ENCODE data around the gene CFAP57. TPM values are rescaled to one million over a fixed set of nuclear protein-coding genes. Genes with fewer than 3 reads are reported as not detected.

Gene CFAP57
- total and polyA plus RNA-seq, 2 of the 13 experiments (the other 11 are each of a cell fraction or from before 2014, with no cell fraction given), result 0.01 TPM; not detected in 1

- TF ChIP-seq TEAD2 (CRISPR knock-in tag; IDR thresholded peaks at IDR 0.05) (no peak), RARA (CRISPR knock-in tag; IDR thresholded peaks at IDR 0.05) (peak; percentile 46; the same call in 1 of the 2 replicates), IKZF5 (CRISPR knock-in tag; IDR thresholded peaks at IDR 0.05) (peak; percentile 59; the same call in 1 of the 2 replicates), ATF2 (CRISPR knock-in tag; IDR thresholded peaks at IDR 0.05) (peak; percentile 26; the same call in 1 of the 2 replicates), HBP1 (CRISPR knock-in tag; IDR thresholded peaks at IDR 0.05; ENCODE audit: low read depth) (0 out of 2 replicates have a peak, but pooled peaks have one; percentile 65), TFDP1 (CRISPR knock-in tag; IDR thresholded peaks at IDR 0.05; ENCODE audit: borderline replicate concordance) (no peak), CTCF (CRISPR knock-in tag; IDR thresholded peaks at IDR 0.05) (peak; percentile 97), MLX (CRISPR knock-in tag; IDR thresholded peaks at IDR 0.05) (no peak), ZNF839 (CRISPR knock-in tag; IDR thresholded peaks at IDR 0.05; ENCODE audit: borderline replicate concordance) (no peak), CBFB (CRISPR knock-in tag; IDR thresholded peaks at IDR 0.05) (0 out of 2 replicates have a peak, but pooled peaks have one; percentile 58), BCL6 (CRISPR knock-in tag; IDR thresholded peaks at IDR 0.05) (peak; percentile 82), HMGXB4 (CRISPR knock-in tag; IDR thresholded peaks at IDR 0.05; ENCODE audit: borderline replicate concordance in 1 of 2, low read depth in 1 of 2) (peak; percentile 52 to 81; a peak in 3 of 4 replicates), DR1 (CRISPR knock-in tag; IDR thresholded peaks at IDR 0.05) (no peak), SYNCRIP (IDR thresholded peaks at IDR 0.05; ENCODE audit: insufficient read depth, low read depth, low read length) (no peak), ZNF576 (CRISPR knock-in tag; IDR thresholded peaks at IDR 0.05) (no peak), HNRNPUL1 (IDR thresholded peaks at IDR 0.05; ENCODE audit: low read depth, low read length) (no peak), SOX5 (CRISPR knock-in tag; IDR thresholded peaks at IDR 0.05; ENCODE audit: borderline replicate concordance) (no peak; the same call in 1 of the 2 replicates), MED1 (CRISPR knock-in tag; IDR thresholded peaks at IDR 0.05) (0 out of 2 replicates have a peak, but pooled peaks have one; percentile 32), NR2C2 (CRISPR knock-in tag; IDR thresholded peaks at IDR 0.05; ENCODE audit: borderline replicate concordance) (peak; percentile 51; the same call in 1 of the 2 replicates), MAFF (IDR thresholded peaks at IDR 0.05; ENCODE audit: low read depth, low read length) (0 out of 2 replicates have a peak, but pooled peaks have one; percentile 5)
Observed at GRCh38 chr1:43238085-43238484, 66.0 kb downstream of the CFAP57 start (continued).
